HG03175 (cell line): ENCODE results near the gene ZNF235.
A peak's percentile ranks its signal among the peaks of the same experiment; 100 is the strongest.
"Not testable (repeated sequence)": the region's sequence is repeated elsewhere in the genome, so short reads cannot be mapped to it uniquely, and the experiment has no call there.

Source experiments
- ATAC-seq: cut with Tn5 transposase; IDR thresholded peaks from one replicate; pipeline ENCODE4 v1.9.1; 2021; ENCODE audit warnings: mild to moderate bottlenecking, moderate library complexity; ENCODE audit not compliant: unreplicated experiment

Gene ZNF235

DNA sequence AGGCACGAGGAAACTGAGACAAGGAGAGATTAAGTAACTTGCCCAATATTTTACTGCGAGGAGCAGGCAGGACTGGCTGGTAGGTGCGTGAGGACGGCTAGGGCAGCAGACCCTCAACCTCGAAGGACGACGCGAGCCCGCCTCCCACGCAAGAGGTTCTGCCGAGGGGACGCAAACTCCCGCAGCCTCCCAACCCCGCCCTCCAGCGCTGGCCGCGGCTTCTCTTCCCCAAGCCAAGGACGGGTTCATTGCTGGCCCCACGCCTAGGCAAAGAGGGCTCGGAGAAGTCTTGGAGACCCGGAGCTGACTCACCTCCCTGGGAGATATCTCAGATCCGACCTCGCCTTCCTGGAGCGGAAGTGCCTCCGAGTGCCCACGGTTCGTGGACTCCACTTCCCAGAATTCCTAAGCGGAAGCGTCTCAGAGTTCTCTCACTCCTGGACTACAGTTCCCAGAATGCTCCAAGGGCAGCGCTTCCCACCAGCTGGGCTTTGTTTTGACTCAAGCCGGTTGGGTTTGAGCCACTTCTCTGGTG, at the start of gene ZNF235:
Gene ZNF235 (minus strand): TSS at position 367 of the 535 bp plus-strand sequence. CDS start 1,621 bp downstream, outside the sequence.
- peak; percentile 88 for ATAC-seq

DNA sequence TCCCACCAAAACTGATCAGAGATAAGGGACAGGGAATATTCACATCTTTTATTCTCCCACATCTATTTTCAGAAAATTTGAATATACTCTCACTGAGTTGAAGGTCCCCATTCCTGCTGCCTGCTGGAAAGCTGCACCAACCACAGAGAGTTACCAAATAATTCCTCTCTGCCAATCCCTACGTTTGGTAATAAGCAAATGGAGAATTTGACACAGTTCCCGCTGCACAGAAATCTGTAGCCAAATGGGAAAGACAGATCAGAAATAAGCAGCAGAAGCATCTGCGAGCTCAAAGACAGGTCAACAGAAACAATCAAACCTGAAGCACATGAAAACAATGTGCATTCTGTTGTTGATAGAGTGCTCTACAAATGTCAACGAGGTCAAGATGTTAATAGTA, 41.7 kb upstream of the ZNF235 start:
- no peak for ATAC-seq

DNA sequence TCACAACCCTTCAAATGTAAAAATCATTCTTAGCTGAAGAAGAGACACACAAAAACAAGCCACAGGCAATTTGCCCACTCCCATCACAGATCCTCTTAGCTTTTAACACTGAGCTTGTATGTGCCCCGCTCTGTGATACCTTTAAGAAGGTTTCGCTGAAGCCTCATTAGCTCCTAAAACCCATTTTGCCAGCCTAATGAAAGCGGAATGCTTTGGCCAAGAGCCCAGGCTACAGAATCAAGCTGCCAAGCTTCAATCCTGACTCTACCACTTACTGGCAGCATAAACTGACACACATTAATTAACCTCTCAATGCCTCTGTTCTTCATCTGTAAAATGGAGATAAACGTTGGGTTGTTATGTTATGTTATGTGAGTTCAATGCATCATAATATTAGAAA, 41.1 kb upstream of the ZNF235 start:
- ATAC-seq, result no peak

DNA sequence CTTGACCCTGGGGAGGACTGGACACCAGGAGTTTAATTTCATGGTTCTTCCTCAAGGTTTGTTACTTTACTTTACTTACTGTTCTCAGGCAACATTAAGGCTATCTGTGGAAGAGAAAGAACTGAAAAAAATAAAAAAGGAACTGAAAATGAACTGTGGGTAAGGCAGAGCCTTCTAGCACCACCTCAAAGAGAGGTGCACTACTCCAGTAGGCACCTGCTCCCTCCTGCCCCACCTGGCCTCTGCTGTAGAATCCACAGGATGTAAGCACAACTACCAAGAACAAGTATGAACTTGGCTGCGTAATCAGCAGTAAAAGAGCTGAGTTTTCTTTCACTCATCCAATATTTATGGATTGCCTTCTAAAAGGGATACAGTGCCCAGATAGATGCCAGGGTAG, 39.4 kb upstream of the ZNF235 start:
- no peak for ATAC-seq

DNA sequence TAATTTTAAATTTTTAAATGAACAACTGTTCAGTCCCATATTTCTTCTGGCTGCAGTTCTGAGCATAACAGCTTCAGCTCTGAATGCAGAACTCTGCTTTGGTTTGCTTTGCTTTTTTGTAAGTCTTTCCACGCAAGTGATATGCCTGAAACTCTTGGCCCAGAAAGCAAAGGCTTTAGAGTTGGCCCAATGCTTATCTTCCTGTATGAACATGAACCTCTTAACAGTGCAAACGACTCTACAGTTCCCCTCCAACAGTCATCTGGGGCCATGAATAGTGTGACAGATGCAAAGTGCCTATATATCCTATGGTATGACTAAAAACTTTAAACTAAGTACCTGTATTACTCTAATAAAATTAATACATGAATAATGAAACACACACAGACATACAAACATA, 37.0 kb upstream of the ZNF235 start:
- no peak for ATAC-seq

DNA sequence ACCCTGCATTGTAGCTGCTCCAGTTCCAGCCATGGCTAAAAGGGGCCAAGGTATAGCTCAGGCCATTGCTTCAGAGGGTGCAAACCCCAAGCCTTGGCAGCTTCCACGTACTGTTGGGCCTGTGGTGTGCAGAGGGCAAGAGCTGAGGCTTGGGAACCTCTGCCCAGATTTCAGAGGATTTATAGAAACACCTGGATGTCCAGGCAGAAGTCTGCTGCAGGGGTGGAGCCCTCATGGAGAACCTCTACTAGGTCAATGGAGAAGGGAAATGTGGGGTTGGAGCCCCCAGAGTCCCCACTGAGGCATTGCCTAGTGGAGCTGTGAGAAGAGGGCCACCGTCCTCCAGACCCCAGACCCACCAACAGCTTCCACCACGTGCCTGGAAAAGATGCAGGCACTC, 29.8 kb upstream of the ZNF235 start:
- ATAC-seq, result not testable (repeated sequence)

DNA sequence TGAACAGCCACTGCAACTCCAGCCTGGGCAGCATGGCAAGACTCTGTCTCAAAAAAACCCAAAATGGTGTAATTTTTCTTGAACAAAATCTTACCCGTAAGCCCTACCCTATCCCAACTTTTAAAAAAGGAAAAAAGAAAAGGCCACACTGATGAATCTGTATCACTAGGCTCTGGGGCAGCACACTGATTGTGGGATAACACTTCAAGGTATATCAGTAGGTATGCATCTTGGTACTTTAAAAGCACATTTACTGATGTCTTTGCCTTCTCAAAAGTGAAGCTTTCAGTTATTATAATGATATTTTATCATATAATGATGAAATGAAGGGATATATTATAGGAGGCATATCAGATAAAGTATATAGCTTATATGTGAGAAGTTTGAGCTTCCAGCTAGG, 27.3 kb upstream of the ZNF235 start:
- ATAC-seq, result no peak

DNA sequence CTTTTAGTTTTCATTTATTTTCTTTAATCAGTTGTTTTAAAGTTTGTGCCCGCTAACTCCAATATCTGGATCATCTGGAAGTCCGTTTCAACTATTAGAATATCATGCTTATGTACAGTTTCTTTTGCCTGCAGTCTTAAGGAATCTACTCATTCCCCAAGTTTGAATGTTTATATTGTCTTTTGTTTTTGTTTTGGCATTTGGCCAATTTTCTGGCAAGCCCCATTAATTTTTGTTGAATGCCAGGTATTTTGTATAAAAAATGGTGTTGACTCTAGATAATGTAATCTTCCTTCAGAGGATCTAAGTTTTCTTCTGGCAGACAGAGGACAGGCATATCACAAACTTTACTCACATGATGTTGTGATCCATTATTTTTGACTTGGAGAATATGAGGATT, 11.1 kb upstream of the ZNF235 start:
- ATAC-seq, result no peak

DNA sequence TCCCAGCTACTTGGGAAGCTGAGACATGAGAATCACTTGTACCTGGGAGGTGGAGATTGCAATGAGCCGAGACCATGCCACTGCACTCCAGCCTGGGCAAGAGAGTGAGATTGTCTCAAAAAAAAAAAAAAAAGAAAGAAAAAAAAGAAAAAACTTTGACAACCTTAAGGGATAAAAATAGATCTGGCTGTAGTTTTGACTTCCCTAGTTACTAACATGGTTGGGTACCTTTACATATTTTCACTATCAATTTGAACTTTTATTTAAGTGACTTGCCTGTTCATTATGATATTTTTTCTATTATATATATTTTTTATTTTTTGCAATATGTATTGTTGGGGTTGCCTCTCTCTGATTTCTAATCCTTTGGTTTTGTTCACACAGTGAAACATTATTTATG, 8.4 kb upstream of the ZNF235 start:
- no peak for ATAC-seq

DNA sequence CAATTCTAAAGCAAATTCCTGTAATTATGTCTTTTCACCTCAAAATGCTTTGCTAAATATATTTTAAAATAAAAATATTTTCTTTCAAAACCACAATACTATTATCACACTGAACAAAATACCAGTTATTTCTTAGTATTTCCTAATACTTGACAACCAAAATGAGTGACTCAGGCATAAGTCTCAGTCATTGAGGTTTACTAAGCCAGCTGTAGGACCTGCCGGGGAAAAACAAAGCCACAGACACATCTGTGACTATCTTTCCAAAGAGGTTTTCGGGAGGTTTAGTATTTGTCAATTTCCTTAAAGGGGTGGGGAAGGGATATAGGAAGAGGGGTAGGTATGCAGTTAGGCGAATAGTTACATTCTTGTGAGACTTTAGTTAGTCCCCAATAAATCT, 3.2 kb upstream of the ZNF235 start:
- no peak for ATAC-seq

DNA sequence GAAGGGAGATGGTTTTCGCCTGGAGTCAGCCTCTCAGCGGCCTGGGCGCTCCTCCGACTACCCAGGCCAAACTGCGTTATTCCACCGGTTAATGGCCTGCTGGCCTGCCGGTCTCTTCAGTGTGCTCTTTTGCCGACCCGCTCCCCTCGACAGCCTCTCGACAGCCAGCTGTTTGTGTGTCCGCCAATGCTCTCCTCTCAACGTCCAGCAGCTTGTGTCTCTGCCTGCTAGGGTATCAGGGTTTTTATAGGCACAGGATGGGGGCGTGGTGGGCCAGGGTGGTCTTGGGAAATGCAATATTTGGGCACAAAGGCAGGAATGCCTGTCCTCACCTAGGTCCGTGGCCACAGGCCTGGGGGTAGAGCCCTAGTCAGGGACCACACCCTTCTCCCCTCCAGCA, 1.5 kb upstream of the ZNF235 start:
- ATAC-seq, result no peak

DNA sequence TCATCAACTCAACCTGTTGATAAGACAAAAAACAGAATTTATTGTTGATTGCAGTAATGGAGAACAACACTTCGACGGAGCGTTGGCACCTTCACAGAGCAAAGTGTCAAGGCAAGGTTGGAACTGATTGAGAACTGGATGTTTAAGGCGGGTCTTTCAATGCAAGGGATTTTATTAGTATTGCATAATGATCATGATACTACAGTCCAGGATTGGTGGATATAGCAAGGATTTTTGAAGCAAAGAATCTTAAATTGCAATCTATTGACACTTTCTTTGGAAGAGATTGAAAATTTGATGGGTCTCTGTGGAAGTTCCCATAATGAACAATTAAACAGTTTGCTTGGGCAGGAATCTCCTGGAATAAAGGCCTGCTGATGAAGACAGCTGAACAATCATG, 632 bp upstream of the ZNF235 start:
- no peak for ATAC-seq

DNA sequence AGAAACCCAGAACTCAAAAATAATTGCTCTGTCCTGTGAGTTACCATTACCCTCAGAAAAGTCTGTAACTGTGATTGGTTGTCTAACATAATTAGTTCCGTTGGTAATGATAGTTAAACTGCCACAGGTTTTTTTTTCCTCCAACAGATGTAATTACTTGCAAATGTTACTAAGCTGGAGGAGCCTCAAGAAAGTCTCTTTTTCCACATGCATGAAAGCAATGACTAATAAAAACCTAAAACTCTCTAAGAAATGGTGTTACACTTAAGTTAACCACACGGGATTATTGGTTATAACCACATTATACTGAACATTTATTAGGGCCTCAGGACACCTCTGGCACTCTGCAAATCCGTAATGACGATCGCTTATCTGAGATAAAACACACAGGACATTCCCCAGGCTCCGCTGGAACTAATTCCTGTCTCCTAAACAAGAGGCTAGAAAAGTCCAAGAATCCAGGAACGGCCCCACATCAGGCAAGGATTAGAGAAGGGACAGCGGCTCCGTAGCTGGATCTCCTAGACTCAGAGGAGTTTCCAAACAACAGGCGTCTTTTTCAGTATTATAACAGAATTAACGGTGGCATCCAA, 753 bp downstream of the ZNF235 start:
- ATAC-seq, result no peak

DNA sequence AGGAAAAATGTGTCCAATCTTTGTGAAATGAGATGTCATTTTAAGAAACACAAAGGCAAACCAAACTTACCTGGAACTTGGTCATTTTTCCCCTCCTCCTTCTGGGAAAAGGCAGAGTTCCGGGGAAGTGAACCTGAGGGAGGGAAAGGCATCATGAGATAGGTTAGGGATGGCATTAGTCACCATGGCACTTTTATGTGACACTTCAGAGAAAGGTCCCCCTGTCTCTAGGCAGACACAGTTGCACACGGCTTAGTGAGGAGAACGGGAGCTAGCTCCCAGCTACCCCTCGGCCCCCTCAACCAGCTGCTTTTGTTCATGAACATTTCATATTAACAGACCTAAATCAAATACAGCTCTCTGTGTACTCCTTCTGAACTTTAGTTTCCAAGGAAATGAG, 1.5 kb downstream of the ZNF235 start:
- no peak for ATAC-seq

DNA sequence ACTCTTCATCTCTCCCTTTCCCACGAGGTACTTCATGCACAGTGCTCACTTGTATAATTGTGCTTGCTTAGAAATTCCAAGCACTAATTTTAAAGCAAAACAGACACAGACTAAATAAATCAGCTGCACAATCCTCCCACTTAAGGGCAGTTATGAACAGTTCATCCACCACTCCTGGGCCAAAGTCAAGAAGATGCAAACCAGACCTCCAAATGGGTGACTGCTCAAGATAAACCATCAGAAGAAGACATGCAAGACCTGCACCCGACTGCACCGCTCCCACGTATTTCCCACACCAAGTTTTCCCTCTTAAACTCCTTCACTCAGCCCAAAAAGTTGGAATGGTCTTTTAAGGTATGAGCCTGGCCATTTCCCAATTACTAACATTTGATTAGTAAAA, 19.9 kb downstream of the ZNF235 start:
- ATAC-seq, result no peak

DNA sequence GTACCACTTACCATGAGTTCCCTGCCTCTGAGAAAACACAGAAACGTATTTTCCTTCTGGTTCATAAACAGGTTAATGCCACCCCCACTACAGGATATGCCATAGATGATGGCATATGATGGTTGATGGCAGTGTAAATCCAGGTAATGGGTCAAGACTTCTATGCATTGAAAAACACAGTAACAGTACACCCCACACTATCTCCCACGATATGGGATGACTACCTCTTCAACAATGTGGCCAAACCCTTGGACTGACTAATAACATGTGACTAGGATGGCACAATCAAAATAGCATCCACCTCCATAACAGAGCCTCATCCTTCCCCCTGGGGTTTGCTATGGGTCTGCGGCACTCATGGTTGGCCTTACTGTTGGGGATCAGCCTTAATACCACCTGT, 22.0 kb downstream of the ZNF235 start:
- ATAC-seq, result no peak

DNA sequence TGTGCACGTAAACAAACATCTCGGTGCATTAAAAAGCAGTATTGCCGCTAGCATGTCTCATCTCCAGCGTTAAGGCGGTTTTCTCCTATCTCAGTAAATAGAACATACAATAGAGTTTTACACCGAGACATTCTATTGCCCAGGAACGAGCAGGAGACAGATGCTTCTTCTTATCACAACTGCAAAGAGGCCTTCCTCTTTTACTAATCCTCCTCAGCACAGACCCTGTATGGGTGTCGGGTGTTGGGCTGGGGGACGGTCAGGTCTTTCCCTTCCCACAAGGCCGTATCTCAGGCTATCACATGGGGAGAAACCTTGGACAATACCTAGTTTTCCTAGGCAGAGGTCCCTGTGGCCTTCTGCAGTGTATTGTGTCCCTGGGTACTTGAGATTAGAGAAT, 23.9 kb downstream of the ZNF235 start:
- no peak for ATAC-seq

DNA sequence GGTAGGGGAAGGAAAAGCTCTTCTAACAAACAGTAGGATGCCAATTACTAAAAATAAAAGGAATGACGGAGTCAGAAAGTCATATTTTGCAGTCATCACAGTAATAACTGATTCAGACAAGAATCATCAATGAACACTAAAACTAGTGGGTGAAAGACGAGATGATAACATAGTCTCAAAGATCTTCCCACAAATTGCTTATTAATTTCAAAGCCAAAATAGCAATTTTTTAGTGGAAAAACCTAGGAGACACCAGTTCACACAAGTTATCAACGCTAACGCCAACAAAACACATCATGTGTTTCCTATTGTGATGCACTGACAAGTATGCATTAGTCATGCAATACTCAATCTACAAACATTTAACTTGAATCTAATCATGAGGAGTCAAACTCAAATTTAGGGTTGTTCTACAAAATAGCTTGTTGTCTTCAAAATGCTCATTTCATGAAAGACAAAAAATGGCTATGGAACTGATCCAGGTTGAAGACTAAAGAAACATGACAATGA, 26.6 kb downstream of the ZNF235 start:
- no peak for ATAC-seq

DNA sequence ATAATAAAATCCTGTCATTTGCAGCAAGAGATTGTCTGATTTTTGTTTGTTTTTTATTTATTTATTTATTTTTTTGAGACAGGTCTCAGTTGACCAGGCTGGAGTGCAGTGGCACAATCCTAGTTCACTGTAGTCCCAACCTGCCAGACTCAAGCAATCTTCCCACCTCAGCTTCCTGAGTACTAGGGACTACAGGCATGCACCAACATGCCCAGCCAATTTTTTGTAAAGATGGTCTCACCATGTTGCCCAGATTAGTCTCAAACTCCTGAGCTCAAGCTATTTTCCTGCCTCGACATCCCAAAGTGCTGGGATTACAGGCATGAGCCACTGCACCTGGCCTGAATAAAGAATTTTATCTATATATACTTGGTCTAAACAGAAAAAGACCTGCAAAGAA, 27.5 kb downstream of the ZNF235 start:
- ATAC-seq, result no peak

DNA sequence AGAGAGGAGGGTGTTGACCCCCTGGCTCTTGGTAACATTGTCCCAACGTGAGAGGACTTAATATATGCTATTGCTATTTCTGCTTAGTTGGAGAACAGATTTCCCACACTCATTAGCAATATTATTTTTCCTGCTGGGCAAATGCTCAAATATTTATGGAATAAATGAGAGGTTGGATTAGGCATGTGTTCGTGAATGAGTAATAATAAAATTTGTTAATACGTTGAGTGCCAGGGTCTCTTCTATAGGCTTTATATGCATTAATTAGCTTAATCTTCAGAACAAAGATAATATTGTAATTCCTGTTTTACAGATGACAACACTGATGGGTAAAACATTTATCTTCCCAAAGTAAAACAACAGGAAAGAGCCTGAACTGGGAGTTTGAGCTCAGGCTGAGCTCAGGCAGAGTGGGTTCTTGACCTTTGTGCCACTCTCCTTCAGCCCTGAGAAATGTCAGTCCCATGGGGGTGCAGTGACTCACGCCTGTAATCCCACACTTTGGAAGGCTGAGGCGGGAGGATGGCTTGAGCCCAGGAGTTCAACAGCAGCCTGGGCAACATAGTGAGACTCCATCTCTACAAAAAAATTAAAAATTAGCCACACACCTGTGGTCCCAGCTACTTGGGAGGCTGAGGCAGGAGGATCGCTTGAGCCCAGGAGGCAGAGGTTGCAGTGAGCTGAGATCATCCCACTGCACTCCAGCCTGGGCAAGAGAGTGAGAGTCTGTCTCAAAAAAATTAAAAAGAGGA, 44.0 kb downstream of the ZNF235 start:
- ATAC-seq, result no peak

DNA sequence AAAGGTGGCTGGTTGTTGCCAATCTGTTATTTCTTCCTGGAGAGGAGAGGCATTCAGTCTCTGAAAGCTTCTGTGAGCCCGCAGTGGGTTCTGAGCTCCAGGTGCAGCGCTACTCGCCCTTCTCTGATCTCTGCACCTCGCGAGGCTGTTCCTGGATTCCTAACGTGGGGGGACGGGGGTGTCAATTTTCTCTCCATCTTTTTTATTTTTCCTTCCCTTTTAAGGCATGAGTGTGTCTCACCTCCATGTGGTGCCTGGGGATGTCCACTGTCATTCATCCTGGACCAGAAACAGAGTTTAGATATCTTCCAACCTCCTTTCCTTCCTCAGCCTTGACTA, 44.5 kb downstream of the ZNF235 start:
- ATAC-seq, result no peak

DNA sequence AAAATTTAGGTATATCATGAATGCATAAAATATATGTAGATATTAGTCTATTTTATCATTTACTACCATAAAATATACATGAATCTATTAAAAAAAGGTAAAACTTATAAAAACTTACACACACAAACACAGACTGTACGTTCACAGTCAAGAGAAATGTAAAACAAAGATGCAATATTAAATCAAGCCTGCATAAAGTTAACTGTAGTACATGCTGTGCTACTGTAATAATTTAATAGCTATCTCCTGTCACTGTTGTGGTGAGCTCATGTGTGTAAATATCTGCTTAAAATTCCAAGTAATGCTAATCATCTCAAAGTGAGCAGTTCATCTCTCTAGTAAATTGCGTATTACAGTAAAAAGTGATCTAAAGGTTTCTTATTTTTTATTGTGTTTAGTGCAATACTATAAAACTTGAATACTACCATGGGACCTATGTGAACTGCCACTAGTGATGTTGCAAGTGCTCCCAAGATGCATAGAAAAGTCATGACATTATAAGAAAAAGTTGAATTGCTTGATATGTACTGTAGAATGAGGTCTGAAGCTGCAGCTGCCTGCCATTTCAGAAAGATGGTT, 45.9 kb downstream of the ZNF235 start:
- ATAC-seq, result no peak
